Loucy (cell line): ENCODE data around the gene RTCB.

Experiments used
- CTCF ChIP-seq: fragments of 200-600 bp; sonication (generic); conservative IDR thresholded peaks from 2 replicates; pipeline ENCODE4 v1.5.1; 2014; ENCODE audit warnings: mild to moderate bottlenecking, antibody characterized with exemption, low read length
- EZH2phosphoT487 ChIP-seq: fragments of 200-600 bp; IDR thresholded peaks from 2 replicates; pipeline ENCODE4 v1.6.1; 2018; ENCODE audit warnings: antibody characterized with exemption, mild to moderate bottlenecking, moderate library complexity, borderline replicate concordance

GRCh38 chr22:32343941-32344340 is 68.1 kb downstream of the RTCB start:
- TF ChIP-seq CTCF (no peak), EZH2phosphoT487 (no peak)
